GM19023 (cell line): Measurements from ENCODE around the gene FUT3.
"Not testable (repeated sequence)": the region's sequence is repeated elsewhere in the genome, so short reads cannot be mapped to it uniquely, and the experiment has no call there.

ENCODE experiments used
- ATAC-seq: cut with Tn5 transposase; IDR thresholded peaks from one replicate; pipeline ENCODE4 v1.9.1; 2021; ENCODE audit warnings: mild to moderate bottlenecking, moderate library complexity; ENCODE audit not compliant: unreplicated experiment

FUT3 gene

DNA sequence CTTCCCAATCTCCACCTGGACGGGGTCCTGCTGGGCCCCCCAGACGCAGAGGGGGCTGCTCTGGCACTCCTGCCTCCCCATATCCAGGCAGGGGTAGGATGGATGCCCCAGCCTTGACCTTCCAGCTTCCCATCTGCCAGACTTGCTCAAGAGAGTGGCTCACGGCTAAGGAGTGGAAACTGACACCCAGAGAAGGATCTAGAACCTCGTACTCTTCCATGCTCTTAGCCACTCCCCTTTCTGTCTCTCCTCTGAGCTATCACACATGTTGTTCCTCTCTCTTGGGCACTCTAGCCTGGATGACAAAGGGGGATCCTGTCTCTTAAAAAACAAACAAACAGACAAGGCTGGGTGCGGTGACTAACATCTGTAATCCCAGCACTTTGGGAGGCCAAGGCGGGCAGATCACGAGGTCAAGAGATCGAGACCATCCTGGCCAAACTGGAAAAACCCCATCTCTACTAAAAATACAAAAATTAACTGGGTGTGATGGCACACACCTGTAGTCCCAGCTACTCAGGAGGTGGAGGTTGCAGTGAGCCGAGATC is 31.2 kb upstream of the FUT3 start:
- ATAC-seq = no peak

DNA sequence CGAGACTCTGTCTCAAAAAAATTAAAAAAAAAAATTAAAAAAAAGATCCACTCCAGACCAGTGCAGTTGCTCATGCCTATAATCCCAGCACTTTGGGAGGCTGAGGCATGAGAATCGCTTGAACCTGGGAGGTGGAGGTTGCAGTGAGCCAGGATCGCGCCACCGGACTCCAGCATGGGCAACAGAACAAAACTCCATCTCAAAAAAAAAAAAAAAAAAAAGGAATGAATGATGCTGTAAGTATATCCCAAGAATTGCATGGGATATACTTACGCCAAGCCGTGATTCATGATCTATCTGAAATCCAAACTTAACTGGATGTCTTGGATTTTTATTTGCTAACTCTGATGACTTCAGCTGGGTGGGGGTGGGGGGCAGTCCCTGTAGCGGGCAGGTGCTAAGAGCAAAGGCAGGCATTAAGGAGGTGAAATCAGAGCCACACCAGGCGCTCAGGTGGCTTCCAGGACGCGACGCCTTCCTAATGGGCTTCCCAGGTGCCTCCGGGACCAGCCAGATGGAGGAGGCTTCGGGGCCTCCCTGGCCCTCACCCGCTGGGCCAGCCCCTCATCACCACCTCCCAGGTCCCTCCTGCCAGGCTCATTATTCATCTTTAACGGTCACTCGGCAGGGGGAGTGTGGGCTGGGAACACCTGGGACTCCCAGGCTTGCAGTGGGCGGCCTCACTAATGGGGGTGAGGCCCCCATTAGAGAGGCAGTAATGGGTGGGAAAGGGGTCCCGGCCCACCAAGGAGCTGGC is 30.5 kb upstream of the FUT3 start:
- no peak for ATAC-seq

- ATAC-seq = no peak
Measured at GRCh38 chr19:5880604-5881078, 29.4 kb upstream of the FUT3 start.

- no peak for ATAC-seq
Measured at GRCh38 chr19:5880196-5880595, 28.9 kb upstream of the FUT3 start.

- ATAC-seq = no peak
Measured at GRCh38 chr19:5877882-5878281, 26.6 kb upstream of the FUT3 start.

DNA sequence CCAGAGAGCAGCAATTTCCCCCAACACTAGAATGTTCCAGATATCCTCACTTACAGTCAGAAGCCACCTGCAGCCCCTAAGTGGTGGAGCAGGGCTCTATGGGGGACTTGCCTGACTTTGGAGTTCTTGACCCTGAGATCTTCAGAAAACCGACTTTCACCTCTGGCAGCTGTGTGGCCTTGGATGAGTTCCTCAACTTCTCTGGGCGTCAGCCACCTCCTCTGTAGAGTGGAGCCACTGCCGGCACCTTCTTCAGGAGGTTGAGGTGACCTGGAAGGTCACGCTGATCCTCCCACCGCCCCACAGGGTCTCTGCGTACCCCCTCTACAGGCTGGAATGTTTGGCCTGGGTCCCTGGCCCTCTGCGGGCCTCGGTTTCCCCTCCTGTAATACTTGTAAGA is 26.2 kb upstream of the FUT3 start:
- no peak for ATAC-seq

- ATAC-seq = not testable (repeated sequence)
Measured at GRCh38 chr19:5874496-5874895, 23.2 kb upstream of the FUT3 start.

DNA sequence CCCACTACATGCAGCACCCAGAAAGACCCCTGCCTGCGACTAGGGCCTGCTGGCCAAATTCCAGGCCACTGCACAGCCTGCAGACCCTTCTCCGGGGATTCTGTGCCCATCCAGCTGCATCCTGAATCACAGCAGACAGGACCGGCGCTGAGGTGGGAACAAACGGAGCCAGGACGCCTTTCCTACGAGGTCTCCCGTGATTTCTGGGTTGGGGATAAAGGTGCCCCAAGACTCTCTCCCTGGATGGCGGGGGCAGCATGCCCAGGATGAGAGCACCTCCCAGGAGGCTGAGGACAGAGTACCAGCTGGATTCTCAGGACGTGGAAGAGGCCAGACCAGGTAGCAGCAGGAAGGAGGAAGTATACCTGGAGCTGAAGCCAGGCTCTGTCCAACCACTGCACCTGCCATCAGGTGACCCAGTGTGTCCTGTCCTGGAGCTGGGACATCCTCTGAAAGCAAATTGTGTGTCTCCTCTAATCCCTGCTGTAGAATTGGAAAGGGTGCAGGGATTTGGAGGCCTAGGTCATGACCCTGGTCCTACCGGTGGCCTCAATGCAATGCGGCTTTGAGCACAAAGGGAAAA is 22.5 kb upstream of the FUT3 start:
- no peak for ATAC-seq

DNA sequence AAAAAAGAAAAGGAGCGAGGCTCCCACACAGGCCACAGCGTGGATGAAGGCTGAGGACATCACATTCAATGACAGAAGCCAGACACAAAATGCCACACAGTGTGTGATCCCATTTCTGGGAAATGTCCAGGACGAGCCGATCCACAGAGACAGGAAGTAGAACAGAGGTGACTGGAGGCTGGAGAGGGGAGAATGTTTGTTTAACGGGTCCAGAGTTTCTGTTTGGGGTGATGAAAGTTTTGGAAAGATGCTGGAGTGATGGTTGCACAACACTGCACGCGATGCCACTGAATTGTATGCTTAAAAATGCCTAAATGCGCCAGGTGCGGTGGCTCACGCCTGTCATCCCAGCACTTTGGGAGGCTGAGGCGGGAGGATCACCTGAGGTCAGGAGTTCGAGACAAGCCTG is 19.7 kb upstream of the FUT3 start:
- no peak for ATAC-seq

DNA sequence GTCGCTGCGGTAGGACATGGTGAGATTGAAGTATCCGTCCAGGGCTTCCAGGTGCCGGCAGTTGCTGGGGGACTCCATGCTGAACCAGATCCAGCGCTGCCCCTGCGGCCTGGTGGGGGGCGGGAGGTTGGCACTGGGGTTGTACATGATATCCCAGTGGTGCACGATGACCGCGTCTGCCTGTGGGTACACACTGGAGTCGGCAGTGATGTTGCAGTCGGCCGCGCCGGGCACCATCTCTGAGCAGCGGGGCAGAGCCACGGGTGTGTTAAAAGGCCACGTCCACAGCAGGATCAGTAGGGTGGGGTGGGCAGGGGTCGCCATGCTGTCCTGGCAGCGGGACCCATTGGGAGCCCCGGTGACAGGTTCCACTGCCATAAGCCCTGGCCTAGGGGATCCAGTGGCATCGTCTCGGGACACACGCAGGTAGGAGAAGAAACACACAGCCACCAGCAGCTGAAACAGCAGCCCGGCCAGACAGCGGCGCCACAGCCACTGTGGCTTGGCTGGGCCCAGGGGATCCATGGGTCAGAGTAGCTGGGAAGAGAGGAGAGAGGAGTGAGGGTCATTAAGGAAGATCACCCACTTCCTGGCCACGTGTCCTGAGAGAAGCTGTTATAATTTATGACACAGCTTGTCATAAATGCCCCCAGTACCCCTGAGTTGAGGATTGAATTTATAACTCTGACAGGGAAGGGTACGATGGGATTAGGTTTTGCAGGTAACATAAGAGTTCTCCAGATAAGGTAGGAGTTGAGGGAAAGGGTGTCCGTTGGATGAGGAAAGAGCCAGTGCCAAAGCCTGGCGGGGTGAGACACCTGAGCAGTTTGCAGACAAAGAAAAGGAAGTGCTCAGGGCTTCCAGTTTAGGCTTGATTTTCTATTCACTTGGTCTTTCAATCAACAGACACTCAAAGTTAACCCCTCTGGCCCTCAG is 16.2 kb upstream of the FUT3 start:
- ATAC-seq = no peak

DNA sequence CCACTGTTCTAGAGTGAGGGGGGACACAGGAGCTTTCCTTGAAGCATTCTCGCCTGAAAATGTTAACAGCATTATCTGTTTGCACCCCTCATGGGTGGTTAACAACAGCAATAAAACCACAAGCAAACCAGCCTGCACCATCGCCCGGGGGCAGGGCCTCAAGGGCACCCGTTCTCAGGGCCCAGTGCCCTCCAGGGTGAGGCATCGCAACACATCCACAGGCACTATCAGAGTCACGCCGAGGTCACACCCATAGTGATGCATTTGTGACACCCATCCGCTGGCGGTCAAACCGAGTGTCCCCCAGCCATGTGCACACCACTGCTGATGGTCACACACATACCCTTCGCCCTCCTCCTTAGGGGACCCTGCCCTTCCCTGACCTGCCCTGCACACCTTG is 14.5 kb upstream of the FUT3 start:
- no peak for ATAC-seq

GRCh38 chr19:5864725-5865486 is 13.7 kb upstream of the FUT3 start:
- no peak for ATAC-seq

DNA sequence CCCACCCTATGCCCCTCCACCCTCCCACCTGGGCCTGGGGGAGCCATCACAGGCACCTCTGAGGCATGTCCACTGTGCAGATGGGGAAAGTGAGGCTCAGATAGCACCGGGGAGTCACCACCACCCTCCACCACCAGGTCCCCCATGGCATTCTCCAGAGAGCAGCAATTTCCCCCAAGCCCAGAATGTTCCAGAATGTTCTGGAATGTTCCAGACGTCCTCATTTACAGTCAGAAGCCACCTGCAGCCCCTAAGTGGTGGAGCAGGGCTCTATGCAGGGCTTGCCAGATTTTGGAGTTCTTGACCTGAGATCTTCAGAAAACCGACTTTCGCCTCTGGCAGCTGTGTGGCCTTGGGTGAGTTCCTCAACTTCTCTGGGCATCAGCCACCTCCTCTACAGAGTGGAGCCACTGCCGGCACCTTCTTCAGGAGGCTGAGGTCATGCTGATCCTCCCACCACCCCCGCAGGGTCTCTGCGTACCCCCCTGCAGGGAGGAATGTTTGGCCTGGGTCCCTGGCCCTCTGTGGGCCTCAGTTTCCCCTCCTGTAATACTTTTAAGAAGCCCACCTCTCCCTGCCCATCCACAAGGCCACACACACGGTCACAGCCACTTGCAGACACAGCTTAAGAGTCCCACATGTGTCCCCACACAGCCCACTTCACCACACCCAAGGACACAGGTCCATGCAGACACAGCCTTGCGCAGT is 12.9 kb upstream of the FUT3 start:
- ATAC-seq = no peak

DNA sequence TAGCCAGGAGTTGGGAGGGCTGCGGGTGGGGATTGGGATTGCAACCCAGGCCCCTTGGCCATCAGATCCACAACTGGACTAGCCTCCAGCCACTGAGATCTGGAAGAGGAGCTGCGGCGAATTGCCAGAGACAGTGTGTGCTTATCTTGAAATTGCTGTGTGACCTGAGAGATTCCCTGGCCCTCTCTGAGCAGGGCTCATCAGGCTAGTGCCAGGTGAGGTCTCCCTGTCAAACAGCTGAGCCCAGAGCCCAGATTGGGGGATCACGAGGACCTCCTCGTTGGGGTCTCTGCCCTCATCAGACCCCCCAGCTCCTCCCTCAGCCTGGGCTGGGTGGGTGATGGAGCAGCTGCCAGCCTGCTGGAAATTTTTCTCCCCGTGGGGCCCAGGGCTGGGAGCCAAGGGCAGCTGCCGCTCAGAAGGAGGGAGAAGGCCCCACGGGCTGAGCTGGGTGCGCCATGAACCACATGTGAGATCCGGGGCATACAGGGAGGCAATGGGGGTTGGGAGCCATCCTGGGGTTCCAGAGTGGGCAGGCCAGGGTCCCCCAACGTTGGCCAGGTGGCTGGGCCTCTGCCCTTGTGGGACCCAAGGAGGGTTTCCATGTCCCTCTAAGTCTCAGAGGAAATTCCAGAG is 11.9 kb upstream of the FUT3 start:
- no peak for ATAC-seq

DNA sequence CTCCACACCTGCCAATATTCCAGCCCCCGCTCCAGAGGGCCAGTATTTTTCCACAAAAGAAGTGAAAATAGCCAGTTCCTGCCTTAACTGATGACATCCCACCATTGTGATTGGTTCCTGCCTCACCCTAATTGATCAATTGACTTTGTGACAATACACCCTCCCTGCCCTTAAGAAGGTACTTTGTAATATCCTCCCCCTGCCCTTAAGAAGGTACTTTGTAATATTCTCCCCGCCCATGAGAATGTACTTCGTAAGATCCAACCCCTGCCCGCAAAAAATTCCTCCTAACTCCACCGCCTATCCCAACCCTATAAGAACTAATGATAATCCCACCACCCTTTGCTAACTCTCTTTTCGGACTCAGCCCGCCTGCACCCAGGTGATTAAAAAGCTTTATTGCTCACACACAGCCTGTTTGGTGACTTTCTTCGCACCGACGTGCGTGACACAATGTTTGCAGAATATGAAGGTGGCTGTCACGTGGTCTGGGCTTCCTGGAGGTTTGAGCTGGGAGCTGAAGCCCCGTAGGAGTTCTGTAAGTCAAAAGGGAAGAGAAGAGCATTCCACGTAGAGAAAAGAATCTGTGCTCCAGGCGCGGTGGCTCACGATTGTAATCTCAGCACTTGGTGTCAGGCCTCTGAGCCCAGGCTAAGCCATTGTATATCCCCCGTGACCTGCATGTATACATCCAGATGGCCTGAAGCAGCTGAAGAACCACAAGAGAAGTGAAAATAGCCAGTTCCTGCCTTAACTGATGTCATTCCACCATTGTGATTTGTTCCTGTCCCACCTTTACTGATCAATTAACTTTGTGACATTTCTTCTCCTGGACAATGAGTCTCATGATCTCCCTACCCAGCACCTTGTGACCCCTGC is 6.2 kb upstream of the FUT3 start:
- ATAC-seq = no peak

DNA sequence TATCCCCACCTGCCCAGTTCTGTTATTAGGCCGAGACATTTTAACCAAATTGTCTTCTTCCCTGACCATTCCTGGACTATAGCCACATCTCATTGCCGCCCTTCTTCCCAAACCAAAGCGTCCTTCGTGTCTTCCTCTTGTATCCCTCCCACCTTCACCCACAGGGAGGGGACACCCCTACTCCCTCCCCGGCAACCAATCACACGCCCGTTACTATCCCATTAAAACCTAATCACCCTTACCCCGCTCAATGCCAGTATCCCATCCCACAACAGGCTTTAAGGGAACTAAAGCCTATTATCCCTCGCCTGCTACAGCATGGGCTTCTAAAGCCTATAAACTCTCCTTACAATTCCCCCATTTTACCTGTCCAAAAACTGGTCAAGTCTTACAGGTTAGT is 3.9 kb upstream of the FUT3 start:
- not testable (repeated sequence) for ATAC-seq

- not testable (repeated sequence) for ATAC-seq
Measured at GRCh38 chr19:5854121-5854520, 2.9 kb upstream of the FUT3 start.

- no peak for ATAC-seq
Measured at GRCh38 chr19:5850743-5851293, 431 bp downstream of the FUT3 start.
